Mammary epithelial cell (primary cell): ENCODE results near the gene AADACL4.

Experiments used
- EZH2 ChIP-seq: IDR thresholded peaks from 2 replicates; pipeline ENCODE4 v1.6.1; 2012; ENCODE audit warnings: low read length, inconsistent platforms, borderline replicate concordance
- TF ChIP-seq, protein P1 (sequence below), 2 donors: IDR thresholded peaks in 1 of 2; conservative IDR thresholded peaks in 1 of 2; 2 replicates each; pipeline ENCODE4 v1.5.1; 2011 to 2012; ENCODE audit warnings: inconsistent platforms in 2 of 2, low read length in 2 of 2, mild to moderate bottlenecking in 2 of 2, control low read depth in 1 of 2, low read depth in 1 of 2; ENCODE audit not compliant: insufficient read depth in 1 of 2; ENCODE audit errors: extremely low read depth in 1 of 2

DNA sequence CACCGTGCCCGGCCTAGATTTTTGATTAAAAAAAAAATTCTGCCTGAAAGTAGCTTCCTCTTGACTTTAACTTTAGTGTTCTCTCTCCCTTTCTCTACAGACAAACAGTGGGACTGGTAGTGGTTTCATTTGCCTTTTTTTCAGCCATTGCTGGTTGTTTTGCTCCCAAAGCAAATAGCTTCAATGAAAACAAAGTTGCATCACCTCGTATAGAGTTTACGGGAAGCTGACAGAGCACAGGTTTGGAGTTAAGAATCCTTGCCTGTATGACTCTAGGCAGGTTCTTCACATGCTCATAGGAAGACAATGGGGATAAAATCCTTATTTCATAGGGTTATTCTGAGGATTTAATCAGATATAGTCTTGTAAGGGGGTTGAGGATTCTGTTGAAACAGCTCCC is 21.6 kb downstream of the AADACL4 start:
- TF ChIP-seq, protein P1, sequence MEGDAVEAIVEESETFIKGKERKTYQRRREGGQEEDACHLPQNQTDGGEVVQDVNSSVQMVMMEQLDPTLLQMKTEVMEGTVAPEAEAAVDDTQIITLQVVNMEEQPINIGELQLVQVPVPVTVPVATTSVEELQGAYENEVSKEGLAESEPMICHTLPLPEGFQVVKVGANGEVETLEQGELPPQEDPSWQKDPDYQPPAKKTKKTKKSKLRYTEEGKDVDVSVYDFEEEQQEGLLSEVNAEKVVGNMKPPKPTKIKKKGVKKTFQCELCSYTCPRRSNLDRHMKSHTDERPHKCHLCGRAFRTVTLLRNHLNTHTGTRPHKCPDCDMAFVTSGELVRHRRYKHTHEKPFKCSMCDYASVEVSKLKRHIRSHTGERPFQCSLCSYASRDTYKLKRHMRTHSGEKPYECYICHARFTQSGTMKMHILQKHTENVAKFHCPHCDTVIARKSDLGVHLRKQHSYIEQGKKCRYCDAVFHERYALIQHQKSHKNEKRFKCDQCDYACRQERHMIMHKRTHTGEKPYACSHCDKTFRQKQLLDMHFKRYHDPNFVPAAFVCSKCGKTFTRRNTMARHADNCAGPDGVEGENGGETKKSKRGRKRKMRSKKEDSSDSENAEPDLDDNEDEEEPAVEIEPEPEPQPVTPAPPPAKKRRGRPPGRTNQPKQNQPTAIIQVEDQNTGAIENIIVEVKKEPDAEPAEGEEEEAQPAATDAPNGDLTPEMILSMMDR (conservative IDR thresholded peaks at IDR 0.05 in 1 of 2, IDR thresholded peaks at IDR 0.05 in 1 of 2; ENCODE audit: extremely low read depth in 1 of 2, insufficient read depth in 1 of 2, low read depth in 1 of 2, low read length in 2 of 2), result no peak
- no peak for TF ChIP-seq EZH2
